WI38 (cell line): ENCODE data around the gene FOXO6.

ENCODE experiments used
- H3K4me3 ChIP-seq: 2 replicates; pipeline ENCODE4 v1.5.1; 2011; ENCODE audit warnings: low read depth, mild to moderate bottlenecking, control low read depth, low read length
- CTCF ChIP-seq: IDR thresholded peaks from 2 replicates; pipeline ENCODE4 v1.5.1; 2012; ENCODE audit warnings: low read depth, mild to moderate bottlenecking, control low read depth, low read length

The FOXO6 gene

GRCh38 chr1:41378222-41378621 lies 17.0 kb downstream of the FOXO6 start:
- no peak overlapping the region for H3K4me3 ChIP-seq
- no peak for TF ChIP-seq CTCF

GRCh38 chr1:41378999-41379737 lies 17.9 kb downstream of the FOXO6 start:
- H3K4me3 ChIP-seq: no peak overlapping the region
- no peak for TF ChIP-seq CTCF

- no peak overlapping the region for H3K4me3 ChIP-seq
- TF ChIP-seq CTCF: no peak
Observed at GRCh38 chr1:41379738-41380130, 18.5 kb downstream of the FOXO6 start.

GRCh38 chr1:41380195-41380594 lies 19.0 kb downstream of the FOXO6 start:
- H3K4me3 ChIP-seq: no peak overlapping the region
- no peak for TF ChIP-seq CTCF

GRCh38 chr1:41380979-41381691 lies 19.9 kb downstream of the FOXO6 start:
- no peak overlapping the region for H3K4me3 ChIP-seq
- no peak for TF ChIP-seq CTCF

GRCh38 chr1:41381692-41382479 lies 20.7 kb downstream of the FOXO6 start:
- no peak overlapping the region for H3K4me3 ChIP-seq
- no peak for TF ChIP-seq CTCF
